Bronchial epithelial cell (primary cell): ENCODE data around the gene GDF15. TPM values are rescaled to one million over a fixed set of nuclear protein-coding genes. Genes with fewer than 3 reads are reported as not detected.

ENCODE experiments used
- DNase-seq: peaks from one replicate; pipeline ENCODE4 v3.0.0-alpha.2; 2010; ENCODE audit warnings: low read depth
- FAIRE-seq: peaks from 2 replicates; lab custom pipeline; 2011; peaks lifted over from hg19 to GRCh38; lab: Jason Lieb, UNC
- H3K27me3 ChIP-seq: 2 replicates; pipeline ENCODE4 v1.5.1; 2011; ENCODE audit warnings: low read length; ENCODE audit not compliant: control insufficient read depth, insufficient read depth
- H3K36me3 ChIP-seq: 2 replicates; pipeline ENCODE4 v1.5.1; 2011; ENCODE audit warnings: low read length; ENCODE audit not compliant: control insufficient read depth, insufficient read depth
- H3K4me3 ChIP-seq: 2 replicates; pipeline ENCODE4 v1.5.1; 2011; ENCODE audit warnings: mild to moderate bottlenecking, low read depth, low read length, control low read depth
- total RNA-seq: library from RNA; depleted of rRNA; stranded (reverse); fragments of >200 nt; gene quantifications from 2 replicates; pipeline ENCODE4 v1.2.1, GENCODE V29; 2014
- TF ChIP-seq, protein P1 (sequence below): IDR thresholded peaks from 2 replicates; pipeline ENCODE4 v1.5.1; 2011; ENCODE audit warnings: mild to moderate bottlenecking, moderate library complexity, low read length, control low read depth, inconsistent platforms; ENCODE audit not compliant: insufficient read depth, severe bottlenecking

GDF15 gene
- total RNA-seq, 1 donor from 2014 or later = 123 TPM

DNA sequence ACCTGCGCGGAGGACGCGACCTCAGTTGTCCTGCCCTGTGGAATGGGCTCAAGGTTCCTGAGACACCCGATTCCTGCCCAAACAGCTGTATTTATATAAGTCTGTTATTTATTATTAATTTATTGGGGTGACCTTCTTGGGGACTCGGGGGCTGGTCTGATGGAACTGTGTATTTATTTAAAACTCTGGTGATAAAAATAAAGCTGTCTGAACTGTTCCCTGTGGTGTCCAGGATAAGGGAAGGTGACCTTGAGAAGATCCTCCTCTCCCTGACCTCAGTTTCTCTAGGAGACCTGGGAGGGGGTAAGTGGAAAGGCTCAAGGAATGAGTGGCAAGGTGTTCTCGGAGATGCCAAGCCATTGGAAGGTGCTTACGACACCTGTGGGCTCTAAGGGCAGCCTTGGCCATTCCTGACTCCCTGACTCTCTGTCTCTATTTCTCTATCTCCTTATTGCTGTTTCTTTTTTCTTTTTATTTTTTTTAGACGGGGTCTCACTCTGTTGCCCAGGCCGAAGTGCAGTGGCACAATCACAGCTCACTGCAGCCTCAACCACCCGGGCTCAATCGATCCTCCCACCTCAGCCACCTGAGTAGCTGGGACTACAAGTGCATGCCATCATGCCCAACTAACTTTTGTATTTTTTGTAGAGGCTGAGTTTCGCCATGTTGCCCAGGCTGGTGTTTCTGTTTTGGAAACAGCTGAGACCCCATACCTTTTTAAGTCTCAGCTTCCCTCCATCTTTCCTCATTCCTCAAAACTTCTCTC is 3.2 kb downstream of the GDF15 start:
- DNase-seq (no peak), FAIRE-seq (no peak)
- Histone ChIP-seq H3K27me3 (no peaks in the 10 kb centered on the region), H3K4me3 (no peak overlapping the region), H3K36me3 (peaks cover 14% of the 10 kb centered on the region)
- TF ChIP-seq, protein P1, sequence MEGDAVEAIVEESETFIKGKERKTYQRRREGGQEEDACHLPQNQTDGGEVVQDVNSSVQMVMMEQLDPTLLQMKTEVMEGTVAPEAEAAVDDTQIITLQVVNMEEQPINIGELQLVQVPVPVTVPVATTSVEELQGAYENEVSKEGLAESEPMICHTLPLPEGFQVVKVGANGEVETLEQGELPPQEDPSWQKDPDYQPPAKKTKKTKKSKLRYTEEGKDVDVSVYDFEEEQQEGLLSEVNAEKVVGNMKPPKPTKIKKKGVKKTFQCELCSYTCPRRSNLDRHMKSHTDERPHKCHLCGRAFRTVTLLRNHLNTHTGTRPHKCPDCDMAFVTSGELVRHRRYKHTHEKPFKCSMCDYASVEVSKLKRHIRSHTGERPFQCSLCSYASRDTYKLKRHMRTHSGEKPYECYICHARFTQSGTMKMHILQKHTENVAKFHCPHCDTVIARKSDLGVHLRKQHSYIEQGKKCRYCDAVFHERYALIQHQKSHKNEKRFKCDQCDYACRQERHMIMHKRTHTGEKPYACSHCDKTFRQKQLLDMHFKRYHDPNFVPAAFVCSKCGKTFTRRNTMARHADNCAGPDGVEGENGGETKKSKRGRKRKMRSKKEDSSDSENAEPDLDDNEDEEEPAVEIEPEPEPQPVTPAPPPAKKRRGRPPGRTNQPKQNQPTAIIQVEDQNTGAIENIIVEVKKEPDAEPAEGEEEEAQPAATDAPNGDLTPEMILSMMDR = no peak

DNA sequence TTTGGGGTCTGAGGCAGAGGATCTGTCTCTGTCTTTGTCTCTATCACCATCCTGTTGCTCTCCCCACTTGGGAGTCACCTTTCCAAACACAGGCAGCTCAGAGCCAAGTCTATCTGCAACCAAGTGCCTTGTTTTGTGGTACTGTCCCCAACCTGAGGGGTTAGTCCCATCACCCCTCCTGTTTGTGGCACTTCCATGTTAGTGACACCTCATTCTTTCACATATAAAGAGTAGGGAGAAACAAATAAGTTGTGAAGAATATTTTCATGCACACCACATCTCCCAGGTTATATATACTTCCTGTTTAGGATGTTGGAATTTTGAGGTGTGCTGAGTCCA is 3.7 kb downstream of the GDF15 start:
- no peak for FAIRE-seq
- no peak overlapping the region for H3K4me3 ChIP-seq
- DNase-seq = no peak

DNA sequence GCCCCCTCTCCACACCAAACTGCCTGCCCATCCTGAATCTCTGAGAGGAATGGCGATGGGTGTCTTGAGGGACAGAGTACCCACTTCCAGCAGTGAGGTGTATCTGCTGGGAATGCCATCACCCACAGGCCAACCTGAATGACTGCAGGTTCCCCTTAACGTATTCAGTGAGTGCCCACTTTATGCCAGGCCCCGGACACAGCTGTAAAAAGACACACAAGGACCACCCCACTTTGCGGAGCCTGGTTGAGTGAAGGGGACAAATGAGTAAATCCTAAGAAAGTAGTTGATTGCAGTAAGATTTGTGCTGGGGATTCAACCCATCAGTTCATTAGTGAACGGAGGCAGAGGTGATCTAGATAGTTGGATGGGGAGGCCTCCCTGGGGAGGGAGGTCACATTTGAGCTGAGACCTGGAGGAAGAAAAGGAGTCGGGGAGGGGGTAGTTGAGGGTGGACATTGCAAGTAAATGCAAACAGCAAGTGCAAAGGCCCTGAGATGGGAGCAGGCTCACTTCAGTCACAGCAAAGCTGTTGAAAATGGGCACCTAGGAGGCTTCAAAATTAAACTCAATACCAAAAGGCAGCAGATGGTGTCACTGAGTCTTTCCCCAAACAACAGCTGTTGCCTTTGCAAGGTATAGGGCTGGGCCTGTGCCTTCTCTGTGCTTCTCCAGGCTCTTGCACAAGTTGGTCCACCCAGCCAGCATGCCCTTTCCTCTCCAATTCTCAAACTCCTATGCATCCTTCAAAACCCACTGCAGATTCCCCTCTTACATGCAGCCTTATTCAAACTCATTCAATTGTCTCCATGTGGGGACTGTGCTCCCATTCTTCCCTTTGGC is 4.3 kb downstream of the GDF15 start:
- H3K4me3 ChIP-seq = no peak overlapping the region
- TF ChIP-seq, protein P1 = no peak

More for the DNA sequence above, 3.7 kb downstream of the GDF15 start:
- TF ChIP-seq, protein P1 = no peak
- peaks cover 14% of the 10 kb centered on the region for H3K36me3 ChIP-seq
- no peaks in the 10 kb centered on the region for H3K27me3 ChIP-seq

DNA sequence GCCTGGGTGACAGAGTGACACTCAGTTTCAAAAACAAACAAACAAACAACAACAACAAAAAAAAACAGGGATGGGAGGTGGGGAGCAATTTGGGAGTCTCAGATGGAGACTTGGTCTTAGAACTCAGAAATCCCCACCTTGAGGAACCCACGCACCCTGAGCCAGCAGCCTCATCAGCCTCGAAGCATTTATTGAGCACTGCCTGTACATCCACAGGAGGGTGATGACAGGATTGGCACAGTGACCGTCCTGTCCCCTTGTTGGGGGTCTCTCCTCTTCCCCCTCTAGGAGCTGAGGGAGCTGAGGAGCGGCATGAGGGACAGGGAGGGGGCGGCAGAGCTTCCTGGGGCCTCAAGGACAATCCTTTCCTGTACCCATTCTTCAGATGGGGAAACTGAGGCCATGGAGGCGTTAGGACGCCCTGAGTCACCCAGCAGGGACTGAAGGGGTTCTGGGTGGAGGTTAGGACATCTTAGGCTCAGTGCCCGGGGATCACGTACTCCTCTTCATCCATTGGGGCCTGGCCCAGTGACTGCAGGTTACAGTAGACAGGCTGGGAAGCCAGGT is 5.6 kb downstream of the GDF15 start:
- FAIRE-seq = no peak
- TF ChIP-seq, protein P1 = no peak
- Histone ChIP-seq H3K27me3 (no peaks in the 10 kb centered on the region), H3K36me3 (peaks cover 14% of the 10 kb centered on the region), H3K4me3 (no peak overlapping the region)
- DNase-seq = no peak

More for the DNA sequence above, 4.3 kb downstream of the GDF15 start:
- FAIRE-seq = no peak
- Histone ChIP-seq H3K36me3 (peaks cover 14% of the 10 kb centered on the region), H3K27me3 (no peaks in the 10 kb centered on the region)
- no peak for DNase-seq

DNA sequence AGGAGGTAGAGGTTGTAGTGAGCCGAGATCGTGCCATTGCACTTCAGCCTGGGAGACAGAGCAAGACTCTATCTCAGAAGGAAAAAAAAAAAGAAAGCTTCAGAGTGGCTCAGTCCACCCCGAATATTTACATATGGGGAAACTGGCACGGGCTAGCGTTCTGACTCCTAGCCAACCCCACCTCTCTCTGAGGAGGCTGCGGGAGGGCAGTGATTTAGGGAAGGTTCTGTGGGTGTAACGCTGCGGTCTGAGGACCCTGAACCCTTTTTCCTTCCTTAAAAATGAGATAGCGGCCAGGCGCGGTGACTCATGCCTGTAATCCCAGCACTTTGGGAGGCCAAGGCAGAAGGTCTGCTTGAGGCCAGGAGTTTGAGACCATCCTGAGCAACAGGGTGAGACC is 6.5 kb downstream of the GDF15 start:
- no peak for FAIRE-seq
- no peaks in the 10 kb centered on the region for H3K27me3 ChIP-seq

More for the DNA sequence above, 6.5 kb downstream of the GDF15 start:
- Histone ChIP-seq H3K4me3 (no peak overlapping the region), H3K36me3 (peaks cover 10% of the 10 kb centered on the region)
- TF ChIP-seq, protein P1 = no peak
- no peak for DNase-seq
